Renal cortical epithelial cell (primary cell): Measurements from ENCODE around the gene APOL2. TPM values are rescaled to one million over a fixed set of nuclear protein-coding genes. Genes with fewer than 3 reads are reported as not detected.

Experiments used
- total RNA-seq: library from RNA; depleted of rRNA; stranded (reverse); fragments of >200 nt; gene quantifications from 2 replicates; pipeline ENCODE4 v1.2.3, GENCODE V29; 2014

APOL2 gene
- total RNA-seq, 1 donor from 2014 or later, result 157 TPM

Other genes with a start within 250 kb of the APOL2 start
- 72.8 and 125 TPM in 2 replicates for gene RBFOX2, start 210.7 kb downstream of the APOL2 start, total RNA-seq
- 4.0 and 10.4 TPM in 2 replicates for gene APOL3, start 78.8 kb downstream of the APOL2 start, total RNA-seq
- not detected in 2 replicates for gene APOL4, start 37.7 kb downstream of the APOL2 start, total RNA-seq
- 155 and 247 TPM in 2 replicates for gene APOL1, start 13.6 kb upstream of the APOL2 start, total RNA-seq
- gene MYH9, start 148.4 kb upstream of the APOL2 start, total RNA-seq, result 1,031 and 1,268 TPM in 2 replicates
- 14.8 and 30.1 TPM in 2 replicates for gene TXN2, start 242.1 kb upstream of the APOL2 start, total RNA-seq